Prostate gland (tissue), 2 donors: ENCODE measurements around the gene VEPH1.

Experiments
- CTCF ChIP-seq, 4 experiments: fragments of 200-600 bp in 2 of 4; fragments of 450-650 bp in 2 of 4; sonication (generic) in 2 of 4; IDR thresholded peaks; 1 replicate in 3 of 4; 2 replicates in 1 of 4; pipeline ENCODE4 v1.5.1; 2016 to 2019; ENCODE audit warnings: antibody characterized with exemption in 4 of 4, mild to moderate bottlenecking in 2 of 4, moderate library complexity in 2 of 4
- POLR2A ChIP-seq: fragments of 450-650 bp; IDR thresholded peaks from one replicate; pipeline ENCODE4 v1.6.1; 2016; ENCODE audit warnings: antibody characterized with exemption, mild to moderate bottlenecking

GRCh38 chr3:157487339-157487738, 15.9 kb downstream of the VEPH1 start:
- no peak for TF ChIP-seq CTCF (IDR thresholded peaks at IDR 0.05)
- TF ChIP-seq POLR2A = no peak
